Endothelial cell (in vitro differentiated cells): ENCODE measurements around the gene EFNA5. TPM values are rescaled to one million over a fixed set of nuclear protein-coding genes. Genes with fewer than 3 reads are reported as not detected.

ENCODE experiments used
- DNase-seq: peaks from one replicate; pipeline ENCODE4 v3.0.0; 2021; ENCODE audit warnings: low spot score
- H3K27ac Mint-ChIP-seq: one replicate; pipeline ENCODE4 v1.8.0; 2021; ENCODE audit warnings: mixed read lengths, inconsistent platforms; ENCODE audit not compliant: unreplicated experiment
- H3K27me3 Mint-ChIP-seq: one replicate; pipeline ENCODE4 v1.8.0; 2021; ENCODE audit warnings: mild to moderate bottlenecking, moderate library complexity, mixed read lengths, inconsistent platforms; ENCODE audit not compliant: unreplicated experiment
- H3K36me3 Mint-ChIP-seq: one replicate; pipeline ENCODE4 v1.8.0; 2021; ENCODE audit warnings: mild to moderate bottlenecking, low read depth, mixed read lengths, inconsistent platforms; ENCODE audit not compliant: unreplicated experiment
- H3K4me1 Mint-ChIP-seq: one replicate; pipeline ENCODE4 v1.8.0; 2021; ENCODE audit warnings: mild to moderate bottlenecking, mixed read lengths, inconsistent platforms; ENCODE audit not compliant: unreplicated experiment
- H3K4me3 Mint-ChIP-seq: one replicate; pipeline ENCODE4 v1.8.0; 2021; ENCODE audit warnings: mild to moderate bottlenecking, mixed read lengths, inconsistent platforms; ENCODE audit not compliant: unreplicated experiment
- H3K9me3 Mint-ChIP-seq: one replicate; pipeline ENCODE4 v1.8.0; 2021; ENCODE audit warnings: mixed read lengths, inconsistent platforms; ENCODE audit not compliant: unreplicated experiment
- total RNA-seq: library from RNA; stranded (reverse); fragmentation: NEBNext Ultra II Directional; extraction: Animal tissue kit (Norgen Biotek cat#: 25700); gene quantifications from one replicate; pipeline ENCODE4 v1.2.1, GENCODE V29; 2021; ENCODE audit not compliant: unreplicated experiment
- TF ChIP-seq, protein P1 (sequence below): fragments of 200-600 bp; sonication (generic); IDR thresholded peaks from one replicate; pipeline ENCODE4 v1.5.0; 2021; ENCODE audit warnings: antibody characterized with exemption; ENCODE audit not compliant: unreplicated experiment

EFNA5 gene
- total RNA-seq, 1 donor from 2014 or later = 8.8 TPM

- no peak for DNase-seq
- TF ChIP-seq, protein P1, sequence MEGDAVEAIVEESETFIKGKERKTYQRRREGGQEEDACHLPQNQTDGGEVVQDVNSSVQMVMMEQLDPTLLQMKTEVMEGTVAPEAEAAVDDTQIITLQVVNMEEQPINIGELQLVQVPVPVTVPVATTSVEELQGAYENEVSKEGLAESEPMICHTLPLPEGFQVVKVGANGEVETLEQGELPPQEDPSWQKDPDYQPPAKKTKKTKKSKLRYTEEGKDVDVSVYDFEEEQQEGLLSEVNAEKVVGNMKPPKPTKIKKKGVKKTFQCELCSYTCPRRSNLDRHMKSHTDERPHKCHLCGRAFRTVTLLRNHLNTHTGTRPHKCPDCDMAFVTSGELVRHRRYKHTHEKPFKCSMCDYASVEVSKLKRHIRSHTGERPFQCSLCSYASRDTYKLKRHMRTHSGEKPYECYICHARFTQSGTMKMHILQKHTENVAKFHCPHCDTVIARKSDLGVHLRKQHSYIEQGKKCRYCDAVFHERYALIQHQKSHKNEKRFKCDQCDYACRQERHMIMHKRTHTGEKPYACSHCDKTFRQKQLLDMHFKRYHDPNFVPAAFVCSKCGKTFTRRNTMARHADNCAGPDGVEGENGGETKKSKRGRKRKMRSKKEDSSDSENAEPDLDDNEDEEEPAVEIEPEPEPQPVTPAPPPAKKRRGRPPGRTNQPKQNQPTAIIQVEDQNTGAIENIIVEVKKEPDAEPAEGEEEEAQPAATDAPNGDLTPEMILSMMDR = no peak
- H3K9me3 Mint-ChIP-seq = no peaks in the 10 kb centered on the region
- no peak overlapping the region for H3K4me3 Mint-ChIP-seq
- H3K27ac Mint-ChIP-seq = no peak overlapping the region
- H3K4me1 Mint-ChIP-seq = peaks cover 11% of the 10 kb centered on the region
- H3K36me3 Mint-ChIP-seq = no peaks in the 10 kb centered on the region
- no peaks in the 10 kb centered on the region for H3K27me3 Mint-ChIP-seq
Measured at GRCh38 chr5:107403228-107403953, 267.3 kb downstream of the EFNA5 start.

GRCh38 chr5:107402434-107403227 is 268.1 kb downstream of the EFNA5 start:
- no peak for DNase-seq
- Mint-ChIP-seq H3K4me3 (no peak overlapping the region), H3K4me1 (peaks cover 16% of the 10 kb centered on the region), H3K36me3 (no peaks in the 10 kb centered on the region), H3K27me3 (no peaks in the 10 kb centered on the region), H3K9me3 (no peaks in the 10 kb centered on the region), H3K27ac (no peak overlapping the region)
- TF ChIP-seq, protein P1 = no peak

GRCh38 chr5:107401470-107402122 is 269.1 kb downstream of the EFNA5 start:
- Mint-ChIP-seq H3K4me1 (peaks cover 17% of the 10 kb centered on the region), H3K27me3 (no peaks in the 10 kb centered on the region), H3K4me3 (no peak overlapping the region), H3K36me3 (no peaks in the 10 kb centered on the region), H3K27ac (no peak overlapping the region), H3K9me3 (no peaks in the 10 kb centered on the region)
- TF ChIP-seq, protein P1 = no peak
- DNase-seq = no peak

DNA sequence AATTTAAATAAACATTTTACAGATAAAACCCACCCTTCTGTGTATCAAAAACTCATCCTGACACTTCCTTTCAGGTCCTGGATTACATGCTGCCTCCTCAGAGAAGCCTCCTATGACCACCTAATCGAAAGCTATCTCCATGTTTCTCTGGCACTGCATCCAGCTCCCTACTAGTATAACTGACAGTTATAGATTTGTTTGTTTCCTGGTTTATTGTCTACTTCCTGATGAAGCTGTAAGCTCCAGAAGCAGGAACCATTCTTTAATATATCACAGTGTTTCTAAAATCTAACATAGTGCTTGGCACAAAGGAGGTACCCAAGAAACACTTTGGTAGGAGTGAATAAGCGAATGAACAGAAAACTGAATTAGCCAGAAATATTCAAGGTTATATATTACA is 270.4 kb downstream of the EFNA5 start:
- TF ChIP-seq, protein P1 = no peak
- Mint-ChIP-seq H3K4me3 (no peak overlapping the region), H3K4me1 (peaks cover 21% of the 10 kb centered on the region)

More for the DNA sequence above, 270.4 kb downstream of the EFNA5 start:
- Mint-ChIP-seq H3K27me3 (no peaks in the 10 kb centered on the region), H3K27ac (no peak overlapping the region), H3K36me3 (no peaks in the 10 kb centered on the region), H3K9me3 (no peaks in the 10 kb centered on the region)
- no peak for DNase-seq
